BLaER1 (cell line): Measurements from ENCODE around the gene ILKAP.

Experiments used
- H3K27ac ChIP-seq: shearing (Covaris generic); formaldehyde crosslinking; 2 replicates; pipeline ENCODE4 v1.8.1; 2022
- H3K27me3 ChIP-seq: shearing (Covaris generic); formaldehyde crosslinking; 2 replicates; pipeline ENCODE4 v1.8.1; 2022
- H3K36me3 ChIP-seq: shearing (Covaris generic); formaldehyde crosslinking; 2 replicates; pipeline ENCODE4 v1.8.1; 2022
- H3K4me1 ChIP-seq: shearing (Covaris generic); formaldehyde crosslinking; 2 replicates; pipeline ENCODE4 v1.8.1; 2022
- H3K4me2 ChIP-seq: shearing (Covaris generic); formaldehyde crosslinking; 2 replicates; pipeline ENCODE4 v1.8.1; 2022
- H3K4me3 ChIP-seq: shearing (Covaris generic); formaldehyde crosslinking; 2 replicates; pipeline ENCODE4 v1.8.1; 2022
- H3K9ac ChIP-seq: shearing (Covaris generic); formaldehyde crosslinking; 2 replicates; pipeline ENCODE4 v1.8.1; 2022
- H3K9me3 ChIP-seq: shearing (Covaris generic); formaldehyde crosslinking; 2 replicates; pipeline ENCODE4 v1.8.1; 2022
- H4K20me1 ChIP-seq: shearing (Covaris generic); formaldehyde crosslinking; 2 replicates; pipeline ENCODE4 v1.8.1; 2022
- Cebpa-rat ChIP-seq: shearing (Covaris generic); IDR thresholded peaks from 2 replicates; pipeline ENCODE4 v1.8.1; 2022

The ILKAP gene

GRCh38 chr2:238133499-238134392 is 69.7 kb downstream of the ILKAP start:
- Histone ChIP-seq H3K4me3 (no peak overlapping the region), H3K9ac (no peak overlapping the region), H3K36me3 (no peaks in the 10 kb centered on the region), H3K4me2 (peak overlapping the region; percentile 80), H3K4me1 (peaks cover 80% of the 10 kb centered on the region), H3K27me3 (no peaks in the 10 kb centered on the region), H3K9me3 (no peaks in the 10 kb centered on the region), H3K27ac (peak overlapping the region; percentile 87; the same call in 1 of the 2 replicates), H4K20me1 (no peaks in the 10 kb centered on the region)
- no peak for TF ChIP-seq Cebpa-rat

GRCh38 chr2:238132463-238133450 is 70.7 kb downstream of the ILKAP start:
- peak overlapping the region; percentile 80 for H3K4me2 ChIP-seq
- no peaks in the 10 kb centered on the region for H3K36me3 ChIP-seq
- H3K9me3 ChIP-seq, result no peaks in the 10 kb centered on the region
- peaks cover 80% of the 10 kb centered on the region for H3K4me1 ChIP-seq
- TF ChIP-seq Cebpa-rat, result no peak
- H4K20me1 ChIP-seq, result no peaks in the 10 kb centered on the region
- H3K4me3 ChIP-seq, result no peak overlapping the region
- no peaks in the 10 kb centered on the region for H3K27me3 ChIP-seq
- peak overlapping the region; percentile 87 for H3K27ac ChIP-seq
- no peak overlapping the region for H3K9ac ChIP-seq

GRCh38 chr2:238131761-238132462 is 71.6 kb downstream of the ILKAP start:
- Histone ChIP-seq H3K27me3 (no peaks in the 10 kb centered on the region), H4K20me1 (no peaks in the 10 kb centered on the region), H3K27ac (peak overlapping the region; percentile 87), H3K4me2 (peak overlapping the region; percentile 80), H3K9ac (no peak overlapping the region), H3K9me3 (no peaks in the 10 kb centered on the region), H3K36me3 (no peaks in the 10 kb centered on the region), H3K4me3 (no peak overlapping the region), H3K4me1 (peaks cover 80% of the 10 kb centered on the region)
- no peak for TF ChIP-seq Cebpa-rat

GRCh38 chr2:238130696-238131628 is 72.5 kb downstream of the ILKAP start:
- Histone ChIP-seq H3K9ac (peak overlapping the region; percentile 63), H3K27me3 (no peaks in the 10 kb centered on the region), H3K36me3 (no peaks in the 10 kb centered on the region), H3K4me2 (peak overlapping the region; percentile 80), H3K4me1 (peaks cover 78% of the 10 kb centered on the region), H3K9me3 (no peaks in the 10 kb centered on the region), H3K27ac (peak overlapping the region; percentile 87), H4K20me1 (no peaks in the 10 kb centered on the region), H3K4me3 (no peak overlapping the region)
- TF ChIP-seq Cebpa-rat, result no peak

GRCh38 chr2:238130111-238130695 is 73.3 kb downstream of the ILKAP start:
- H3K9ac ChIP-seq, result peak overlapping the region; percentile 63
- no peaks in the 10 kb centered on the region for H4K20me1 ChIP-seq
- no peaks in the 10 kb centered on the region for H3K27me3 ChIP-seq
- no peaks in the 10 kb centered on the region for H3K36me3 ChIP-seq
- TF ChIP-seq Cebpa-rat, result no peak
- H3K9me3 ChIP-seq, result no peaks in the 10 kb centered on the region
- H3K4me2 ChIP-seq, result peak overlapping the region; percentile 80
- H3K4me3 ChIP-seq, result no peak overlapping the region
- H3K4me1 ChIP-seq, result peaks cover 78% of the 10 kb centered on the region
- peak overlapping the region; percentile 87 for H3K27ac ChIP-seq

GRCh38 chr2:238129166-238130010 is 74.1 kb downstream of the ILKAP start:
- H3K4me3 ChIP-seq, result no peak overlapping the region
- H3K4me2 ChIP-seq, result peak overlapping the region; percentile 80
- no peak overlapping the region; the same call in 1 of the 2 replicates for H3K9ac ChIP-seq
- no peaks in the 10 kb centered on the region for H3K27me3 ChIP-seq
- TF ChIP-seq Cebpa-rat, result no peak
- H3K4me1 ChIP-seq, result peaks cover 77% of the 10 kb centered on the region
- no peaks in the 10 kb centered on the region for H4K20me1 ChIP-seq
- H3K9me3 ChIP-seq, result no peaks in the 10 kb centered on the region
- H3K36me3 ChIP-seq, result no peaks in the 10 kb centered on the region
- peak overlapping the region; percentile 87 for H3K27ac ChIP-seq

- Histone ChIP-seq H3K4me2 (no peak overlapping the region), H4K20me1 (no peaks in the 10 kb centered on the region), H3K27me3 (no peaks in the 10 kb centered on the region), H3K4me1 (peaks cover 75% of the 10 kb centered on the region), H3K9ac (no peak overlapping the region), H3K36me3 (no peaks in the 10 kb centered on the region), H3K4me3 (no peak overlapping the region), H3K9me3 (no peaks in the 10 kb centered on the region), H3K27ac (no peak overlapping the region)
- TF ChIP-seq Cebpa-rat, result no peak
Measured at GRCh38 chr2:238128534-238129001, 74.9 kb downstream of the ILKAP start.
